Endothelial cell of umbilical vein (primary cell): ENCODE measurements around the gene POU2F3. TPM values are rescaled to one million over a fixed set of nuclear protein-coding genes. Genes with fewer than 3 reads are reported as not detected.

Experiments
- BruUV-seq: library from RNA; stranded (reverse); fragments of 400-500 nt; replicated peaks from 2 replicates; lab custom pipeline; 2021; lab: Mats Ljungman, UMichigan
- CTCF ChIA-PET: fragments of 300-600, 350-600 bp; sonication (Branson Sonifier 250); formaldehyde crosslinking; loops from one replicate; lab custom pipeline; 2021; ENCODE audit warnings: antibody characterized with exemption, inconsistent platforms; lab: Charles Lee
- POLR2A ChIA-PET: fragments of 300-600, 350-600 bp; sonication (Branson Sonifier 250); formaldehyde crosslinking; loops from one replicate; lab custom pipeline; 2021; ENCODE audit warnings: antibody characterized with exemption, inconsistent platforms; lab: Charles Lee
- DNase-seq: peaks from one replicate; pipeline ENCODE4 v3.0.0-alpha.2; 2011; ENCODE audit warnings: low read depth, low spot score
- FAIRE-seq: peaks from 2 replicates; lab custom pipeline; 2011; peaks lifted over from hg19 to GRCh38; lab: Jason Lieb, UNC
- H2AFZ ChIP-seq: 2 replicates; pipeline ENCODE4 v1.6.0; 2012; ENCODE audit warnings: low read depth, low read length, control low read depth, inconsistent platforms
- H3K27ac ChIP-seq: 2 replicates; pipeline ENCODE4 v1.5.1; 2011; ENCODE audit warnings: low read depth, mild to moderate bottlenecking, control low read depth, low read length, moderate library complexity; ENCODE audit not compliant: insufficient read depth
- H3K27me3 ChIP-seq, 2 experiments: 2 replicates each; pipeline versions ENCODE4 v1.6.0 to v1.6.1; 2011; ENCODE audit warnings: low read length in 2 of 2, mixed read lengths in 1 of 2; ENCODE audit not compliant: control insufficient read depth in 2 of 2, insufficient read depth in 2 of 2
- H3K36me3 ChIP-seq, 2 experiments: 2 replicates in 1 of 2; 3 replicates in 1 of 2; pipeline ENCODE4 v1.5.1; 2011; ENCODE audit warnings: low read length in 2 of 2, mild to moderate bottlenecking in 1 of 2, moderate library complexity in 1 of 2; ENCODE audit not compliant: control insufficient read depth in 2 of 2, insufficient read depth in 2 of 2; ENCODE audit errors: extremely low read depth in 1 of 2
- H3K4me1 ChIP-seq: 3 replicates; pipeline ENCODE4 v1.5.1; 2011; ENCODE audit warnings: mild to moderate bottlenecking, low read length; ENCODE audit not compliant: control insufficient read depth, insufficient read depth; ENCODE audit errors: extremely low read depth
- H3K4me2 ChIP-seq: 2 replicates; pipeline ENCODE4 v1.6.1; 2011; ENCODE audit warnings: low read length, control low read depth, mixed read lengths; ENCODE audit not compliant: insufficient read depth
- H3K4me3 ChIP-seq, 3 experiments: fragments of 200-600 bp in 1 of 3; sonication (generic), shearing (Covaris generic) in 1 of 3; replicated peaks in 1 of 3; 2 replicates each; pipeline ENCODE4 v1.5.1; 2011 to 2016; ENCODE audit warnings: control low read depth in 3 of 3, low read length in 3 of 3, mild to moderate bottlenecking in 2 of 3, inconsistent platforms in 1 of 3, low read depth in 1 of 3, moderate library complexity in 1 of 3; ENCODE audit not compliant: insufficient read depth in 1 of 3
- H3K79me2 ChIP-seq: 2 replicates; pipeline ENCODE4 v1.6.0; 2012; ENCODE audit warnings: low read length, inconsistent platforms; ENCODE audit not compliant: control insufficient read depth, insufficient read depth
- H3K9ac ChIP-seq: replicated peaks from 2 replicates; pipeline ENCODE3; 2011; ENCODE audit warnings: low read length, control low read depth; ENCODE audit not compliant: insufficient read depth; ENCODE audit errors: extremely low read depth
- H3K9me1 ChIP-seq: replicated peaks from 3 replicates; pipeline ENCODE4 v1.6.0; 2011; ENCODE audit warnings: mild to moderate bottlenecking, low read length; ENCODE audit not compliant: control insufficient read depth, insufficient read depth; ENCODE audit errors: extremely low read depth
- H3K9me3 ChIP-seq: replicated peaks from 2 replicates; pipeline ENCODE4 v1.5.1; 2012; ENCODE audit warnings: low read length, inconsistent platforms; ENCODE audit not compliant: control insufficient read depth, insufficient read depth
- H4K20me1 ChIP-seq: replicated peaks from 2 replicates; pipeline ENCODE3; 2011; ENCODE audit warnings: mild to moderate bottlenecking, low read length; ENCODE audit not compliant: control insufficient read depth, insufficient read depth; ENCODE audit errors: extremely low read depth
- EZH2 ChIP-seq: IDR thresholded peaks from 2 replicates; pipeline ENCODE4 v1.6.1; 2012; ENCODE audit warnings: borderline replicate concordance, low read depth, mild to moderate bottlenecking, moderate library complexity, low read length, inconsistent platforms; ENCODE audit not compliant: severe bottlenecking
- FOS ChIP-seq: IDR thresholded peaks from 2 replicates; pipeline ENCODE4 v1.6.1; 2011; ENCODE audit warnings: mild to moderate bottlenecking, low read length, moderate library complexity, borderline replicate concordance; ENCODE audit not compliant: insufficient read depth
- GATA2 ChIP-seq: IDR thresholded peaks from 2 replicates; pipeline ENCODE4 v1.7.0; 2011; ENCODE audit warnings: low read depth, mild to moderate bottlenecking, moderate library complexity, mixed read lengths, low read length; ENCODE audit not compliant: insufficient read length, insufficient read depth
- JUN ChIP-seq: IDR thresholded peaks from 2 replicates; pipeline ENCODE4 v1.6.1; 2011; ENCODE audit warnings: borderline replicate concordance, low read depth; ENCODE audit not compliant: insufficient read length, insufficient read depth
- MYC ChIP-seq: IDR thresholded peaks from one replicate; pipeline ENCODE4 v1.6.1; 2011; ENCODE audit warnings: mild to moderate bottlenecking, low read depth, low read length
- POLR2A ChIP-seq: IDR thresholded peaks from 2 replicates; pipeline ENCODE4 v1.6.1; 2012; ENCODE audit warnings: low read depth, mild to moderate bottlenecking, control low read depth, low read length
- POLR2AphosphoS5 ChIP-seq: IDR thresholded peaks from 2 replicates; pipeline ENCODE4 v1.6.1; 2012; ENCODE audit warnings: low read depth, mild to moderate bottlenecking, control low read depth, low read length, moderate library complexity; ENCODE audit not compliant: insufficient read depth
- dilution Hi-C: fragments of 300-500 bp; cut with MboI; formaldehyde crosslinking; loops from one replicate; pipeline ENCODE4 v1.15.0; 2019; ENCODE audit warnings: low sequenced_read_pairs; ENCODE audit not compliant: extremely low pct_ligation_motif_present
- intact Hi-C: fragments of 100-400 bp; cut with micrococcal nuclease; formaldehyde crosslinking; loops from one replicate; pipeline ENCODE4 v1.10.0; 2022
- polyA plus RNA-seq, 4 experiments: library from polyadenylated mRNA; depleted of rRNA in 3 of 4; stranded (reverse) in 3 of 4; unstranded in 1 of 4; fragments of >200 nt; gene quantifications; 2 replicates each; pipeline versions ENCODE4 v1.2.1 to v1.2.3, GENCODE V29; 2011 to 2012; ENCODE audit warnings: missing spikeins in 1 of 4
- total RNA-seq: library from RNA; stranded (reverse); gene quantifications from 2 replicates; pipeline ENCODE4 v1.2.3, GENCODE V29; 2021
- TF ChIP-seq, protein P1 (sequence below), 2 donors: IDR thresholded peaks; 1 replicate in 1 of 2; 2 replicates in 1 of 2; pipeline ENCODE4 v1.5.1; 2011; ENCODE audit warnings: low read length in 2 of 2, mild to moderate bottlenecking in 2 of 2, moderate library complexity in 2 of 2, control low read depth in 1 of 2, inconsistent platforms in 1 of 2, low read depth in 1 of 2; ENCODE audit not compliant: insufficient read depth in 1 of 2; ENCODE audit errors: extremely low read depth in 1 of 2
- TF ChIP-seq, protein P2 (sequence below): IDR thresholded peaks from 2 replicates; pipeline ENCODE4 v1.6.1; 2011; ENCODE audit not compliant: insufficient read depth, insufficient read length

POU2F3 gene
- total and polyA plus RNA-seq, 2 donors (not counting 3 experiments of a cell fraction or from before 2014, with no cell fraction given) = 0.06 TPM; not detected in 1

DNA sequence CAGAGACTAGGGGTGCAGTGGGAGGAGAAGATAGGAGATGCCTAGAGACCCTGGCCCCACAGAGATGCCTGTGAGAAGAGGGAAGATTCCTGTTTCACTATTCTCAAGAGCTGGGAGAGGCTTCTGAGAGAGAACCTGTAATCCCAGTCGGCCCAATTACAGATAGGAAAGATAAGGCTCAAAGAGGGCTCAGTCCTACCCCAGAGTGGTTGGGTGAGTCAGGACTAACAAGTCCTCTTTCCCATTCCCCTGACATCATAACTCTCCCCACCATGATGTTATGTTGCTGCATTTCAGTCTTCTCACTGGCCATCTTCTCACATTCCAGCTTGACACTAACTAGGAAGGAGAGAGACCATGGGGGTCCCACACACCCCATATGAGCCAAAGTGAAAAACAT lies 114.1 kb downstream of the POU2F3 start:
- Histone ChIP-seq H3K27me3 (no peaks in the 10 kb centered on the region), H3K36me3 (peaks cover 0 to 3% of the 10 kb centered on the region in 2 experiments), H3K79me2 (peaks cover 96% of the 10 kb centered on the region), H3K4me1 (peaks cover 2% of the 10 kb centered on the region), H3K9ac (no peak overlapping the region), H3K9me3 (no peaks in the 10 kb centered on the region), H2AFZ (no peak overlapping the region), H3K27ac (no peak overlapping the region), H4K20me1 (peaks cover 8% of the 10 kb centered on the region), H3K9me1 (no peaks in the 10 kb centered on the region), H3K4me3 (no peak overlapping the region), H3K4me2 (no peak overlapping the region)
- intact Hi-C loops = no loop called here
- FAIRE-seq (no peak), DNase-seq (no peak)
- no TSS peak for BruUV-seq
- dilution Hi-C loops = no loop called here
- ChIA-PET POLR2A (no interaction called here), CTCF (no interaction called here)
- TF ChIP-seq POLR2A = no peak
- TF ChIP-seq MYC = no peak
- TF ChIP-seq, protein P1, sequence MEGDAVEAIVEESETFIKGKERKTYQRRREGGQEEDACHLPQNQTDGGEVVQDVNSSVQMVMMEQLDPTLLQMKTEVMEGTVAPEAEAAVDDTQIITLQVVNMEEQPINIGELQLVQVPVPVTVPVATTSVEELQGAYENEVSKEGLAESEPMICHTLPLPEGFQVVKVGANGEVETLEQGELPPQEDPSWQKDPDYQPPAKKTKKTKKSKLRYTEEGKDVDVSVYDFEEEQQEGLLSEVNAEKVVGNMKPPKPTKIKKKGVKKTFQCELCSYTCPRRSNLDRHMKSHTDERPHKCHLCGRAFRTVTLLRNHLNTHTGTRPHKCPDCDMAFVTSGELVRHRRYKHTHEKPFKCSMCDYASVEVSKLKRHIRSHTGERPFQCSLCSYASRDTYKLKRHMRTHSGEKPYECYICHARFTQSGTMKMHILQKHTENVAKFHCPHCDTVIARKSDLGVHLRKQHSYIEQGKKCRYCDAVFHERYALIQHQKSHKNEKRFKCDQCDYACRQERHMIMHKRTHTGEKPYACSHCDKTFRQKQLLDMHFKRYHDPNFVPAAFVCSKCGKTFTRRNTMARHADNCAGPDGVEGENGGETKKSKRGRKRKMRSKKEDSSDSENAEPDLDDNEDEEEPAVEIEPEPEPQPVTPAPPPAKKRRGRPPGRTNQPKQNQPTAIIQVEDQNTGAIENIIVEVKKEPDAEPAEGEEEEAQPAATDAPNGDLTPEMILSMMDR (IDR thresholded peaks at IDR 0.05; ENCODE audit: extremely low read depth in 1 of 2, insufficient read depth in 1 of 2, low read depth in 1 of 2, low read length in 2 of 2) = no peak
- TF ChIP-seq EZH2 = no peak
- no peak for TF ChIP-seq FOS
- no peak for TF ChIP-seq GATA2
- TF ChIP-seq, protein P2, sequence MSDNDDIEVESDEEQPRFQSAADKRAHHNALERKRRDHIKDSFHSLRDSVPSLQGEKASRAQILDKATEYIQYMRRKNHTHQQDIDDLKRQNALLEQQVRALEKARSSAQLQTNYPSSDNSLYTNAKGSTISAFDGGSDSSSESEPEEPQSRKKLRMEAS = no peak
- no peak for TF ChIP-seq POLR2AphosphoS5
- no peak for TF ChIP-seq JUN
